ENCODE measurements around the gene WDR88. TPM values are rescaled to one million over a fixed set of nuclear protein-coding genes. Genes with fewer than 3 reads are reported as not detected.
"Not testable (repeated sequence)": the region's sequence is repeated elsewhere in the genome, so short reads cannot be mapped to it uniquely, and the experiment has no call there.

WDR88 gene
- total RNA-seq, 2 donors from 2014 or later, result not detected

- Histone ChIP-seq H3K9me3 (ENCODE audit: control insufficient read depth, low read length) (no peaks in the 10 kb centered on the region), H3K4me3 (ENCODE audit: low read length) (no peak overlapping the region), H3K27ac (ENCODE audit: low read depth, low read length) (no peak overlapping the region), H3K4me1 (ENCODE audit: control insufficient read depth, insufficient read depth, low read length) (no peaks in the 10 kb centered on the region), H3K27me3 (ENCODE audit: control insufficient read depth, insufficient read depth, low read length, poor library complexity, severe bottlenecking) (no peaks in the 10 kb centered on the region), H3K9ac (ENCODE audit: extremely low read depth, low read length, poor library complexity, severe bottlenecking) (no peak overlapping the region), H3K36me3 (ENCODE audit: control insufficient read depth, insufficient read depth, low read length) (peaks cover 3% of the 10 kb centered on the region)
- no peak for DNase-seq
- no peak for TF ChIP-seq CTCF (conservative IDR thresholded peaks at IDR 0.05)
- H3K4me3 Mint-ChIP-seq, result no peak overlapping the region
- H3K9me3 Mint-ChIP-seq, result no peaks in the 10 kb centered on the region
- no peaks in the 10 kb centered on the region for H3K4me1 Mint-ChIP-seq
- 90 to 92% methylated on average over 7 to 9 of the region's 9 CpGs for WGBS, 2 experiments (ENCODE audit: insufficient coverage in 1 of 2, insufficient read length in 1 of 2)
- H3K27ac Mint-ChIP-seq, result no peak overlapping the region
- peaks cover 4% of the 10 kb centered on the region for H3K36me3 Mint-ChIP-seq (ENCODE audit: low read depth)
- no peaks in the 10 kb centered on the region for H3K27me3 Mint-ChIP-seq (ENCODE audit: insufficient read depth)
Observed at GRCh38 chr19:33207903-33208302, 76.0 kb downstream of the WDR88 start.

GRCh38 chr19:33208371-33208895 is 76.5 kb downstream of the WDR88 start:
- H3K9me3 Mint-ChIP-seq, result no peaks in the 10 kb centered on the region
- Histone ChIP-seq H3K27me3 (ENCODE audit: control insufficient read depth, insufficient read depth, low read length, poor library complexity, severe bottlenecking) (no peaks in the 10 kb centered on the region), H3K9ac (ENCODE audit: extremely low read depth, low read length, poor library complexity, severe bottlenecking) (no peak overlapping the region), H3K4me3 (ENCODE audit: low read length) (no peak overlapping the region), H3K36me3 (ENCODE audit: control insufficient read depth, insufficient read depth, low read length) (no peaks in the 10 kb centered on the region), H3K27ac (ENCODE audit: low read depth, low read length) (no peak overlapping the region), H3K4me1 (ENCODE audit: control insufficient read depth, insufficient read depth, low read length) (no peaks in the 10 kb centered on the region), H3K9me3 (ENCODE audit: control insufficient read depth, low read length) (no peaks in the 10 kb centered on the region)
- no peaks in the 10 kb centered on the region for H3K4me1 Mint-ChIP-seq
- 94 to 95% methylated on average over 7 to 11 of the region's 11 CpGs for WGBS, 2 experiments (ENCODE audit: insufficient coverage in 1 of 2, insufficient read length in 1 of 2)
- no peaks in the 10 kb centered on the region for H3K27me3 Mint-ChIP-seq (ENCODE audit: insufficient read depth)
- H3K27ac Mint-ChIP-seq, result no peak overlapping the region
- H3K4me3 Mint-ChIP-seq, result no peak overlapping the region
- no peak for DNase-seq
- H3K36me3 Mint-ChIP-seq (ENCODE audit: low read depth), result no peaks in the 10 kb centered on the region
- TF ChIP-seq CTCF (conservative IDR thresholded peaks at IDR 0.05), result no peak

GRCh38 chr19:33208904-33209849 is 77.3 kb downstream of the WDR88 start:
- DNase-seq, result no peak
- no peak overlapping the region for H3K9ac ChIP-seq (ENCODE audit: extremely low read depth, low read length, poor library complexity, severe bottlenecking)
- no peak for TF ChIP-seq CTCF (conservative IDR thresholded peaks at IDR 0.05)
- H3K4me1 ChIP-seq (ENCODE audit: control insufficient read depth, insufficient read depth, low read length), result no peaks in the 10 kb centered on the region
- H3K9me3 Mint-ChIP-seq, result no peaks in the 10 kb centered on the region
- 94 to 95% methylated on average over 13 to 24 of the region's 24 CpGs for WGBS, 2 experiments (ENCODE audit: insufficient coverage in 1 of 2, insufficient read length in 1 of 2)
- H3K4me3 ChIP-seq (ENCODE audit: low read length), result no peak overlapping the region
- H3K27me3 ChIP-seq (ENCODE audit: control insufficient read depth, insufficient read depth, low read length, poor library complexity, severe bottlenecking), result no peaks in the 10 kb centered on the region
- H3K36me3 ChIP-seq (ENCODE audit: control insufficient read depth, insufficient read depth, low read length), result no peaks in the 10 kb centered on the region
- no peaks in the 10 kb centered on the region for H3K36me3 Mint-ChIP-seq (ENCODE audit: low read depth)
- H3K27ac Mint-ChIP-seq, result no peak overlapping the region
- H3K4me1 Mint-ChIP-seq, result no peaks in the 10 kb centered on the region
- H3K9me3 ChIP-seq (ENCODE audit: control insufficient read depth, low read length), result no peaks in the 10 kb centered on the region
- no peak overlapping the region for H3K4me3 Mint-ChIP-seq
- H3K27ac ChIP-seq (ENCODE audit: low read depth, low read length), result no peak overlapping the region
- H3K27me3 Mint-ChIP-seq (ENCODE audit: insufficient read depth), result no peaks in the 10 kb centered on the region

- not testable (repeated sequence) for H3K27me3 ChIP-seq (ENCODE audit: control insufficient read depth, insufficient read depth, low read length, poor library complexity, severe bottlenecking); H3K4me1 ChIP-seq (ENCODE audit: control insufficient read depth, insufficient read depth, low read length); H3K4me3 Mint-ChIP-seq; H3K36me3 ChIP-seq (ENCODE audit: control insufficient read depth, insufficient read depth, low read length); H3K9me3 ChIP-seq (ENCODE audit: control insufficient read depth, low read length); DNase-seq; H3K36me3 Mint-ChIP-seq (ENCODE audit: low read depth); H3K27ac Mint-ChIP-seq; H3K27me3 Mint-ChIP-seq (ENCODE audit: insufficient read depth); H3K4me1 Mint-ChIP-seq; H3K9me3 Mint-ChIP-seq; H3K4me3 ChIP-seq (ENCODE audit: low read length); H3K9ac ChIP-seq (ENCODE audit: extremely low read depth, low read length, poor library complexity, severe bottlenecking); H3K27ac ChIP-seq (ENCODE audit: low read depth, low read length)
- 90 to 93% methylated on average over 7 of the region's 7 CpGs for WGBS, 2 experiments (ENCODE audit: insufficient coverage in 1 of 2, insufficient read length in 1 of 2)
Observed at GRCh38 chr19:33209850-33210230, 77.9 kb downstream of the WDR88 start.

All from endodermal cell (in vitro differentiated cells).